ENCODE measurements around the gene HSF5. TPM values are rescaled to one million over a fixed set of nuclear protein-coding genes. Genes with fewer than 3 reads are reported as not detected.

Gene HSF5
- total and polyA plus RNA-seq, 2 of the 13 experiments (the other 11 are each of a cell fraction or from before 2014, with no cell fraction given) = not detected

DNA sequence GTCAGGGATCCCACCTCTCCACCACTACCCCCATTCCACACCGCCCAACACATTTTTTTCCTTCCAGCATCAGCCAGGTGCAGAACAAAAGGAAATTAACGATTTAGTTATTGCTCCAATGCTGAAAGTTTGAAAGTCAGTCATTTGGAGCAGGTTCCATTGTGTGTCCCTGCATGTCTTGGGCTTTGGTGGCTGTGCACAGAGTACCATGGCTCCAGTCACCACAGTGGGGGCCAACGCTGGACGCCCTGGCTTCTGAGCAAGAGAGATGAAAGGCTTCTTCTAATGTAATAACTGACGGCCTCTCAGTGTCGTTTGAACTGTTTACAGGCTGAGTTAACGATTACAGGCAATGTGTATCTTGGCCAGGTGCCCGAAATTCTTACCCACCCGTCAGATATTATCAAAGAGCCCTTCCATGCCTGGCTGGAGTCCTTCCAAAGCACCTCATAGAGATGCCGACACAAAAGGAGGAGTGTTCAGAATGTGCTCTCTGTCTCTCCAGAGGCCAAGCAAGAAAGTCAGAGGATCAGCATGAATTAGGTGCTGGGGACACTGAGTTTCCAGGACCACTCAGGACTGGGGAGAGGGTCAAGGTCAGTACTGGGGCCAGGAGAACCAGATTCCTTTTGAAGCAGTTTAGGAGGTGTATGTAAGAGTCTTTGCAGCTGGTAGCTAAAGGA is 96.8 kb downstream of the HSF5 start (continued):
- TF ChIP-seq LCORL (IDR thresholded peaks at IDR 0.05) (peak; percentile 73), LCORL (CRISPR knock-in tag; IDR thresholded peaks at IDR 0.05) (peak; percentile 98), ZNF713 (CRISPR knock-in tag; IDR thresholded peaks at IDR 0.05) (no peak), ZSCAN29 (CRISPR knock-in tag; conservative IDR thresholded peaks at IDR 0.05) (peak; percentile 94), JUN (CRISPR knock-in tag; IDR thresholded peaks at IDR 0.05) (peak; percentile 97), ZNF615 (CRISPR knock-in tag; IDR thresholded peaks at IDR 0.05; ENCODE audit: borderline replicate concordance) (no peak), ZNF563 (CRISPR knock-in tag; IDR thresholded peaks at IDR 0.05) (no peak; the same call in 1 of the 2 replicates), ZNF382 (CRISPR knock-in tag; IDR thresholded peaks at IDR 0.05; ENCODE audit: borderline replicate concordance) (no peak), KDM2A (CRISPR knock-in tag; IDR thresholded peaks at IDR 0.05; ENCODE audit: borderline replicate concordance, low read depth) (peak; percentile 78; the same call in 1 of the 2 replicates), SSRP1 (CRISPR knock-in tag; IDR thresholded peaks at IDR 0.05) (peak; percentile 47; the same call in 1 of the 2 replicates), PRPF4 (IDR thresholded peaks at IDR 0.05; ENCODE audit: low read depth, low read length, poor library complexity, severe bottlenecking) (no peak), ZKSCAN1 (IDR thresholded peaks at IDR 0.05; ENCODE audit: low read length) (0 out of 2 replicates have a peak, but pooled peaks have one; percentile 22), HINFP (CRISPR knock-in tag; IDR thresholded peaks at IDR 0.05; ENCODE audit: low read depth) (peak; percentile 96), NCOR1 (IDR thresholded peaks at IDR 0.05; ENCODE audit: borderline replicate concordance, low read length) (peak; percentile 99; the same call in 1 of the 2 replicates), MLX (CRISPR knock-in tag; IDR thresholded peaks at IDR 0.05) (peak; percentile 91), CC2D1A (CRISPR knock-in tag; IDR thresholded peaks at IDR 0.05) (no peak), ZNF724P (CRISPR knock-in tag; IDR thresholded peaks at IDR 0.05; ENCODE audit: borderline replicate concordance) (peak; percentile 81), HNF1B (CRISPR knock-in tag; IDR thresholded peaks at IDR 0.05) (peak; percentile 100), ZNF652 (CRISPR knock-in tag; IDR thresholded peaks at IDR 0.05; ENCODE audit: borderline replicate concordance, low read depth) (peak; percentile 70; the same call in 1 of the 2 replicates)
- TF ChIP-seq, protein P1, sequence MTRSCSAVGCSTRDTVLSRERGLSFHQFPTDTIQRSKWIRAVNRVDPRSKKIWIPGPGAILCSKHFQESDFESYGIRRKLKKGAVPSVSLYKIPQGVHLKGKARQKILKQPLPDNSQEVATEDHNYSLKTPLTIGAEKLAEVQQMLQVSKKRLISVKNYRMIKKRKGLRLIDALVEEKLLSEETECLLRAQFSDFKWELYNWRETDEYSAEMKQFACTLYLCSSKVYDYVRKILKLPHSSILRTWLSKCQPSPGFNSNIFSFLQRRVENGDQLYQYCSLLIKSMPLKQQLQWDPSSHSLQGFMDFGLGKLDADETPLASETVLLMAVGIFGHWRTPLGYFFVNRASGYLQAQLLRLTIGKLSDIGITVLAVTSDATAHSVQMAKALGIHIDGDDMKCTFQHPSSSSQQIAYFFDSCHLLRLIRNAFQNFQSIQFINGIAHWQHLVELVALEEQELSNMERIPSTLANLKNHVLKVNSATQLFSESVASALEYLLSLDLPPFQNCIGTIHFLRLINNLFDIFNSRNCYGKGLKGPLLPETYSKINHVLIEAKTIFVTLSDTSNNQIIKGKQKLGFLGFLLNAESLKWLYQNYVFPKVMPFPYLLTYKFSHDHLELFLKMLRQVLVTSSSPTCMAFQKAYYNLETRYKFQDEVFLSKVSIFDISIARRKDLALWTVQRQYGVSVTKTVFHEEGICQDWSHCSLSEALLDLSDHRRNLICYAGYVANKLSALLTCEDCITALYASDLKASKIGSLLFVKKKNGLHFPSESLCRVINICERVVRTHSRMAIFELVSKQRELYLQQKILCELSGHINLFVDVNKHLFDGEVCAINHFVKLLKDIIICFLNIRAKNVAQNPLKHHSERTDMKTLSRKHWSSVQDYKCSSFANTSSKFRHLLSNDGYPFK (CRISPR knock-in tag; IDR thresholded peaks at IDR 0.05; ENCODE audit: borderline replicate concordance) = peak; percentile 66; the same call in 1 of the 2 replicates
- TF ChIP-seq, protein P2, sequence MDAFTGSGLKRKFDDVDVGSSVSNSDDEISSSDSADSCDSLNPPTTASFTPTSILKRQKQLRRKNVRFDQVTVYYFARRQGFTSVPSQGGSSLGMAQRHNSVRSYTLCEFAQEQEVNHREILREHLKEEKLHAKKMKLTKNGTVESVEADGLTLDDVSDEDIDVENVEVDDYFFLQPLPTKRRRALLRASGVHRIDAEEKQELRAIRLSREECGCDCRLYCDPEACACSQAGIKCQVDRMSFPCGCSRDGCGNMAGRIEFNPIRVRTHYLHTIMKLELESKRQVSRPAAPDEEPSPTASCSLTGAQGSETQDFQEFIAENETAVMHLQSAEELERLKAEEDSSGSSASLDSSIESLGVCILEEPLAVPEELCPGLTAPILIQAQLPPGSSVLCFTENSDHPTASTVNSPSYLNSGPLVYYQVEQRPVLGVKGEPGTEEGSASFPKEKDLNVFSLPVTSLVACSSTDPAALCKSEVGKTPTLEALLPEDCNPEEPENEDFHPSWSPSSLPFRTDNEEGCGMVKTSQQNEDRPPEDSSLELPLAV (CRISPR knock-in tag; conservative IDR thresholded peaks at IDR 0.05; ENCODE audit: low read depth) = no peak

Measured in HepG2 (cell line).